Sciatic nerve (tissue), 2 donors: ENCODE data around the gene ATRNL1. TPM values are rescaled to one million over a fixed set of nuclear protein-coding genes. Genes with fewer than 3 reads are reported as not detected.
"Not testable (repeated sequence)": the region's sequence is repeated elsewhere in the genome, so short reads cannot be mapped to it uniquely, and the experiment has no call there.

Experiments used
- ATAC-seq: fragments of 200-7000 bp; cut with Tn5 transposase; one replicate; pipeline ENCODE4 v1.9.1; 2020; ENCODE audit warnings: mild to moderate bottlenecking, moderate library complexity
- DNase-seq: peaks from one replicate; pipeline ENCODE4 v3.0.0-alpha.2; 2020; ENCODE audit warnings: low spot score
- intact Hi-C: fragments of 100-400 bp; cut with DNase I; formaldehyde crosslinking; loops from one replicate; pipeline ENCODE4 v1.14.2; 2022
- total RNA-seq: library from RNA; stranded (reverse); fragmentation: NEBNext Ultra II Directional; extraction: Animal tissue kit (Norgen Biotek cat#: 25700); gene quantifications from one replicate; pipeline ENCODE4 v1.2.1, GENCODE V29; 2021
- donor health status: DM: no; HTN: no; CAD: no.
- donor health status: DM: no; HTN: no; CAD: no.

ATRNL1 gene
- total RNA-seq, 1 donor from 2014 or later = 5.6 TPM

DNA sequence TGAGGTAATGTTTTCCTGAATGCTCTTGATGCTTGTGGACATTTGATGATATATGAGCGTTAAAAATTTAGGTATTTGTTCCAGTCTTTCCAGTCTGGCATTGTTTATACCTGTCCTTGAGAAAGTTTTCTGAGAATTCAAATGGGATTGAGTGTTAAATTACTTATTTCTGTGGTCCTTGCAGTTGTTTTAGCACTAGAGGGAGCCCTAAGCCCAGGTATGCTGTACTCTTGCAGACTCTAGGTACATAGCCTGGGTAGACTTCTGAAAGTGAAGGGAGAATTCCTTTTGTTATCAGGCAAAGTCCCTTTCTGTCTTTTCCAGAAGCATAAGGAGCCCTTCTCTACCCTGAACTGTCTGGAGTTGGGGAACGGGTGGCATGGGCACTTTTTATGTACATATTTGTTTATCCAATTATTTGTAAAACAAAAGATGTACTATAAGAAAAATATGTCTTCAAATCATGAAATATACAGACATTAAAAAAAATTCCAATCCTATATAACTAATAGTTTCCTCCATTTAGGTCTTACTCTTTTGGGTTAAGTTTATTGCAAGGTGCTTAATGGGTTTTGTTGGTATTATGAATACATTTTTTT, 262.1 kb downstream of the ATRNL1 start:
- DNase-seq (no peak), ATAC-seq (no peak)
- intact Hi-C loops = no loop called here

- ATAC-seq, DNase-seq, intact Hi-C loops: not testable (repeated sequence)
These were observed 274.8 kb downstream of the ATRNL1 start for GRCh38 chr10:115367920-115368319.

DNA sequence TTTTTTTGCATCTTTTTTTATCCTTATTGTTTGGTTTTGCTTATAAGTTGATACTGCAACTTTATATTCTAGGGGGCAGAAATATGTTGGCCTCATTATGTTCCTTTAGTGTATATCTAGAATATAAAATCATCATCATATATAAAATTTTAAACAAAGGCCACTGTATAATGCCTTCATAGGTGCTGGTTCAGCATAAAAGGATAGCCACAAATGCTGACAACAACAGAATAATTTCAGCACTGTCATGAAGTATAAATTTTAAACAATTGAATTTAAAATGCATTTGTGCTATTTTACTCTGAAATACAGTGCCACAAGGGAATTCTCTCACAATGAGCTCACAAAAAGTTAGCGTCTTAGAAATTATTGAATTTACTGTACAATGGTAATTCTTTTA, 285.9 kb downstream of the ATRNL1 start:
- no peak for ATAC-seq
- intact Hi-C loops = no loop called here

DNA sequence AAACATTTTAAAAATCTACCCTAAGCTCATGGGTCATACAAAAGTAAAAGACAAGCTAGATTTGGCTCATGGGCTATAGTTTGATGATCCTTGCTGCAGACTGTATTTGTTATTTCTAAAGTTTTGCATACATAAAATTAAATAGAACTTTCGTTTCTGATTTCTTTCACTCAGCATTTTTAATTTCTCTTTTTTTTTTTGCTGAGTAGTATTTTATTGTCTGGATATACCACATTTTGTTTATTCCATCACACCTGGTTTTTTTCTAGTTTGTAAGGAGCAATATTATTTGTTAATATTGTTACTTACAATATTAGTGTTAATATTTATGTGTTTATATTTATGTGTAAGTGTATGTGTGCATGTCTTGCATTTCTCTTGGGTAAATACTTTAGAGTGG, 291.5 kb downstream of the ATRNL1 start:
- DNase-seq (no peak), ATAC-seq (no peak)
- intact Hi-C loops = no loop called here

More for the DNA sequence above, 285.9 kb downstream of the ATRNL1 start:
- DNase-seq = no peak

- DNase-seq (no peak), ATAC-seq (no peak)
- intact Hi-C loops = no loop called here
These were observed 297.4 kb downstream of the ATRNL1 start for GRCh38 chr10:115390607-115391006.

DNA sequence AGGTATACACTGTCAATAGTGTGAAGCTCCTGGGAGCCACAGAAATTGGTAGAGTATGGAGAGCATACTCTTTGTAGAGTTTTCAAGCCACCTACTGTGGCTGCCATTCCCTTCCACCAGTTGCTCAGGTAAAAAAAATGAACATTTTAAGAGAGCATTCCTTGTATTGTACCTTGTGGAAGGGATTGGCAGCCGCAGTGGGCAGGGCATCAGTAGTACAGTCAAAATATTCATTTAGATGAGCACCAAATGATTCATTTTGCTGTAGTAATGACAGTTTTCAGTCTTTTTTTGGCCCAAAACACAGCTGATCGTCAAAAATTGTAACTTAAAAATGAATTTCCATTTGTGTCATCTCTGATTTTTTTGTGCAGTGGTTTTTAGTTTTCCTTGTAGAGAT, 304.9 kb downstream of the ATRNL1 start:
- DNase-seq (no peak), ATAC-seq (no peak)

GRCh38 chr10:115402699-115403098, 309.5 kb downstream of the ATRNL1 start:
- intact Hi-C loops = no loop called here
- ATAC-seq (no peak), DNase-seq (no peak)

More for the DNA sequence above, 304.9 kb downstream of the ATRNL1 start:
- intact Hi-C loops = no loop called here

GRCh38 chr10:115405838-115406237, 312.7 kb downstream of the ATRNL1 start:
- intact Hi-C loops, ATAC-seq, DNase-seq: not testable (repeated sequence)

- intact Hi-C loops = no loop called here
- DNase-seq (no peak), ATAC-seq (no peak)
These were observed 316.2 kb downstream of the ATRNL1 start for GRCh38 chr10:115409347-115409746.

DNA sequence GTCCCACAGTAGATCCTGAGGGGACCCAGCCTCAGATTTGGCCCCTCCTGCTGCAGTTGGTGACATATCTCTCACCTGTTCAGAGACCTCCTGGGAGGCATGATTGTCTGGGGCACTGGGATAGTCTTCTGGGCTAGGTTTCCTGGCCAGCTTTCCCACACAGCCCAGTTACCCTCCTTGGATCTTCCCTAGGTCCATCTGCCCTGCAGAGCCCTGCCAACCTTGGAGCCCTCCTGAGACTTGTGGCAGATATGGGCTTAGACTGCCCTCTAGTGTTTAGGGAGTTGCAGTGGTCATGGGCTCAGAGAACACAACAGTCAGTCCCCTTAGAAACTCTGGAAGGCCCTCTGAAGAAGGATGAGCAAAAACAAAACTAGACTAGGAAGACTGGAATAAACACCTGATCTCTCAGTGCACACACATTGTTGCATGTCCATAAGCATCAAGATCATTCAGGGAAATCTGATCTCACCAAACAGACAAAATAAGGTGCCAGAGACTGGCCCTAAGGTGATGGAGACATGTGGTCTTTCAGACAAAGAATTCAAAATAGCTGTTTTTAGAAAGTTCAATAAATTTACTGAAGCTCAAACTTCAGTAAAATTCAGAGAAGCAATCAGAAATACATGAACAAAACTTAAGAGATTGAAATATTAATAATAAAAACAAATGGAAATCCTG, 324.6 kb downstream of the ATRNL1 start:
- no peak for ATAC-seq
- DNase-seq = no peak
- intact Hi-C loops = no loop called here

- ATAC-seq (no peak), DNase-seq (no peak)
- intact Hi-C loops = no loop called here
These were observed 329.5 kb downstream of the ATRNL1 start for GRCh38 chr10:115422624-115423023.

DNA sequence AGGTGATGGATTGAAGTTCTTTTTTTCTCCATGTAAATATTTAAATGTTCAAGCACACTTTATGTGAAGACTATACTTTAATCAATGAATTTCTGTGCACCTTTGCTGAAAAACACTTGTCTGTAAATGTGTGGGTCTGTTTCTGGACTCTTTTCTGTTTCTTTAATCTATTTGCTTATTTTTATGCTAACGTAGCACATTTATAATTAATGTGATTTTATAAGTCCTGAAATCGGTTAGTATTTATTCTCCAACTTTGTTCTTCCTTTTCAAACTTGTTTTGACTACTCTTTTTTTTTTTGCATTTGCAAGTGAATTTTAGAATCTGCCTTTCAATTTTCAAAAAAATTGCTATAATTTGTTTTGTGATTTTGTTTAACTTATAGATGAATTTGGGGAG, 334.4 kb downstream of the ATRNL1 start:
- intact Hi-C loops = no loop called here
- no peak for DNase-seq
- ATAC-seq = no peak

GRCh38 chr10:115432188-115432819, 339.1 kb downstream of the ATRNL1 start:
- ATAC-seq (no peak), DNase-seq (no peak)
- intact Hi-C loops = no loop called here

GRCh38 chr10:115436999-115437398, 343.8 kb downstream of the ATRNL1 start:
- DNase-seq = no peak
- intact Hi-C loops = no loop called here

DNA sequence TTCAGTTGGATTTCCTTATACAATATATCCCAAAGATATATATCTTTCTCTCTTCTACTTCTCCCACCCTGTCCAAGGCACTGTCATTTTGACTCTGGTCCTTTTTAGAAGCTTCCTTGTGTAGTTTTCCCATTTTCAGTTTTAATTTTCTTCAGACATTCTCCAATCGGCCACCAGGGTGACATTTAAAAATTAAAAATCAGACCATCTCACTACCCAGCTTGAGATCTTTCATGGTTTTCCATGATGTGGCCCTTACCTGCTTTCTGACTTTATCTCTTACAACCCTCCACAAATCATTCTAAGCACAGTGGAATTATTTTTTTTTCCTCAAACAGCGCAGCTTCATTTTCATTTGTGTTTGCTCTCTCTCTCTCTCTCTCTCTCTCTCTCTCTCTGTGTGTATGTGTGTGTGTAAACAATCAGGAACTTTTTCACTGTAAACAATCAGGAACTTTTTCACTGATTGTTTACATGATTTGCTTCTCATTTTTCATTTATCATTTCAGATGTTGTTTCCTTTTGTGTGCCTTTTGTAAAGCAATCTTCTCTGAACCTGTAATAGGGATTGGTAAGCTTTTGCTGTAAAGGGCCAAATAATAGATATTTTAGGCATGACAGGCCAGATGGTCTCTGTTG, 348.9 kb downstream of the ATRNL1 start:
- intact Hi-C loops = no loop called here
- DNase-seq (no peak), ATAC-seq (no peak)

More at GRCh38 chr10:115436999-115437398, 343.8 kb downstream of the ATRNL1 start:
- ATAC-seq = no peak

- no peak for ATAC-seq
- no peak for DNase-seq
- intact Hi-C loops = no loop called here
These were observed 363.6 kb downstream of the ATRNL1 start for GRCh38 chr10:115456812-115457211.

GRCh38 chr10:115483294-115483693, 390.1 kb downstream of the ATRNL1 start:
- intact Hi-C loops = no loop called here
- ATAC-seq (no peak), DNase-seq (no peak)

- DNase-seq (no peak), ATAC-seq (no peak)
- intact Hi-C loops = no loop called here
These were observed 398.5 kb downstream of the ATRNL1 start for GRCh38 chr10:115491526-115492140.

DNA sequence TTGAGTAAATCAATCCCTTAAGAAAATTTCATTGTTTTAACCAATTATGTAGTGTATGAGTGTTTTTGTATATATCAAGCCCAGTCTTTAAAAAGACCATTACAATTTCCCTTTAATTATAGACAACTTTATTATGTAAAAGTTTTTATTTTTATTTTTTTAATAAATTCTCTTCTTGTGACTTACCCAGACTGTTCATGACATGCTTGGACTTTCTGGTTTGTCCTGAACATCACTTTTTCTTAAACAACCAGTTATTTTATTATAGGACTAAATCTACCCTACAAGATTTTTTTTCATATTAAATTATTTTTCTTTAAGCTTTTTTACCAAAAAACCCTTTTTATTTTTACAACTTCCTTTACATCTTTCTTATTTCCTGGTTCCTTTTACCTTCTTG, 410.4 kb downstream of the ATRNL1 start:
- intact Hi-C loops = no loop called here
- DNase-seq = no peak
- no peak for ATAC-seq
